OCI-LY3 (cell line): ENCODE measurements around the gene LARGE1.

Source experiments
- H2AFZ ChIP-seq: fragments of 200-600, 300-600 bp; shearing (Covaris generic); 2 replicates; pipeline ENCODE4 v1.6.0; 2014; ENCODE audit warnings: antibody characterized with exemption, low read depth, low read length
- H3K27ac ChIP-seq: fragments of 200-600, 300-600 bp; sonication (generic); 2 replicates; pipeline ENCODE4 v1.5.1; 2014; ENCODE audit warnings: mild to moderate bottlenecking, low read length, moderate library complexity, mixed read lengths
- H3K27me3 ChIP-seq: fragments of 200-600, 300-600 bp; sonication (generic); 2 replicates; pipeline ENCODE4 v1.6.1; 2014; ENCODE audit warnings: low read depth, low read length, mixed read lengths
- H3K36me3 ChIP-seq: fragments of 200-600, 300-600 bp; sonication (generic); replicated peaks from 2 replicates; pipeline ENCODE3; 2014; ENCODE audit warnings: low read depth, low read length, mixed read lengths
- H3K4me1 ChIP-seq: fragments of 300-600, 200-600 bp; sonication (generic); 2 replicates; pipeline ENCODE4 v1.6.1; 2014; ENCODE audit warnings: low read length, mixed read lengths
- H3K4me2 ChIP-seq: fragments of 200-600, 300-600 bp; sonication (generic); 2 replicates; pipeline ENCODE4 v1.6.1; 2014; ENCODE audit warnings: low read length, mixed read lengths
- H3K4me3 ChIP-seq: fragments of 300-600, 200-600 bp; sonication (generic); 2 replicates; pipeline ENCODE4 v1.5.1; 2014; ENCODE audit warnings: antibody characterized with exemption, mild to moderate bottlenecking, low read length, moderate library complexity
- H3K79me2 ChIP-seq: fragments of 300-600, 200-600 bp; shearing (Covaris generic); 2 replicates; pipeline ENCODE4 v1.6.1; 2014; ENCODE audit warnings: mild to moderate bottlenecking, low read length, mixed read lengths
- H3K9ac ChIP-seq: fragments of 300-600, 200-600 bp; shearing (Covaris generic); 2 replicates; pipeline ENCODE4 v1.6.0; 2014; ENCODE audit warnings: mild to moderate bottlenecking, low read length, moderate library complexity
- H3K9me3 ChIP-seq: fragments of 200-600, 300-600 bp; shearing (Covaris generic); 2 replicates; pipeline ENCODE4 v1.6.1; 2014; ENCODE audit warnings: low read length, mixed read lengths; ENCODE audit not compliant: insufficient read depth
- H4K20me1 ChIP-seq: fragments of 200-600, 300-600 bp; sonication (generic); 2 replicates; pipeline ENCODE4 v1.6.1; 2016; ENCODE audit warnings: low read length, mixed read lengths; ENCODE audit not compliant: insufficient read depth
- EZH2phosphoT487 ChIP-seq: fragments of 200-600 bp; shearing (Covaris generic); IDR thresholded peaks from 2 replicates; pipeline ENCODE4 v1.6.1; 2018; ENCODE audit warnings: antibody characterized with exemption, mixed run types, low read depth
- TF ChIP-seq, protein P1 (sequence below): fragments of 200-600, 300-600 bp; sonication (generic); IDR thresholded peaks from 2 replicates; pipeline ENCODE4 v1.5.1; 2014; ENCODE audit warnings: antibody characterized with exemption, low read length, low read depth

The LARGE1 gene

DNA sequence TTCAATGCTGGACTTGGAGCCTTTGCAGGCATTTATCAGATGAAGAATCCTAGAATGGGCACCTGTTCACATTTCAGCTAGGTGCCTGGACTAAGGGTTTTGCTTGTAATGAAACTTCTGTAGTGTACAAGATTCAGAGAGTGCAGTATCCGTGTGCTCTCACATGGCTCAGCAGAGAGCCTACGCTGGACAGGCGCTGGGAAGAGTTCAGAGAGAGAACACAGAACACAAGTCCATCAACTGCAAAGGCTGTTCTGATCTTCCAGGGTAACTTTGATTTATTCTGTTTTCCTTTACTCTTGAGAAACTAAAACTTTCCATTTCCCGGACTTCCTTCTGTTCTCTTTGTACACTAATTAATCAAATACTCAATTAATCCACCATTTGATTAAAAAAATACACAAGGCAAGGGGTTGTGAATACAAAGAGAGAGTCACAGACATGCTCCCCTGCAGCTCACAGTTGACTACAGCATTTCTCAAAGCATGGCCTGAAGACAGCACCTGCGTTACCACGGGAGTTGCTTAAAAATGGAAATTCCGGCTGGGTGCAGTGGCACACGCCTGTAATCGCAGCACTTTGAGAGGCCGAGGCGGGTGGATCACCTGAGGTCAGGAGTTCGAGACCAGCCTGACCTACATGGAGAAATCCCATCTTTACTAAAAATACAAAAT lies 393.7 kb downstream of the LARGE1 start:
- TF ChIP-seq EZH2phosphoT487: no peak
- TF ChIP-seq, protein P1, sequence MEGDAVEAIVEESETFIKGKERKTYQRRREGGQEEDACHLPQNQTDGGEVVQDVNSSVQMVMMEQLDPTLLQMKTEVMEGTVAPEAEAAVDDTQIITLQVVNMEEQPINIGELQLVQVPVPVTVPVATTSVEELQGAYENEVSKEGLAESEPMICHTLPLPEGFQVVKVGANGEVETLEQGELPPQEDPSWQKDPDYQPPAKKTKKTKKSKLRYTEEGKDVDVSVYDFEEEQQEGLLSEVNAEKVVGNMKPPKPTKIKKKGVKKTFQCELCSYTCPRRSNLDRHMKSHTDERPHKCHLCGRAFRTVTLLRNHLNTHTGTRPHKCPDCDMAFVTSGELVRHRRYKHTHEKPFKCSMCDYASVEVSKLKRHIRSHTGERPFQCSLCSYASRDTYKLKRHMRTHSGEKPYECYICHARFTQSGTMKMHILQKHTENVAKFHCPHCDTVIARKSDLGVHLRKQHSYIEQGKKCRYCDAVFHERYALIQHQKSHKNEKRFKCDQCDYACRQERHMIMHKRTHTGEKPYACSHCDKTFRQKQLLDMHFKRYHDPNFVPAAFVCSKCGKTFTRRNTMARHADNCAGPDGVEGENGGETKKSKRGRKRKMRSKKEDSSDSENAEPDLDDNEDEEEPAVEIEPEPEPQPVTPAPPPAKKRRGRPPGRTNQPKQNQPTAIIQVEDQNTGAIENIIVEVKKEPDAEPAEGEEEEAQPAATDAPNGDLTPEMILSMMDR: no peak

DNA sequence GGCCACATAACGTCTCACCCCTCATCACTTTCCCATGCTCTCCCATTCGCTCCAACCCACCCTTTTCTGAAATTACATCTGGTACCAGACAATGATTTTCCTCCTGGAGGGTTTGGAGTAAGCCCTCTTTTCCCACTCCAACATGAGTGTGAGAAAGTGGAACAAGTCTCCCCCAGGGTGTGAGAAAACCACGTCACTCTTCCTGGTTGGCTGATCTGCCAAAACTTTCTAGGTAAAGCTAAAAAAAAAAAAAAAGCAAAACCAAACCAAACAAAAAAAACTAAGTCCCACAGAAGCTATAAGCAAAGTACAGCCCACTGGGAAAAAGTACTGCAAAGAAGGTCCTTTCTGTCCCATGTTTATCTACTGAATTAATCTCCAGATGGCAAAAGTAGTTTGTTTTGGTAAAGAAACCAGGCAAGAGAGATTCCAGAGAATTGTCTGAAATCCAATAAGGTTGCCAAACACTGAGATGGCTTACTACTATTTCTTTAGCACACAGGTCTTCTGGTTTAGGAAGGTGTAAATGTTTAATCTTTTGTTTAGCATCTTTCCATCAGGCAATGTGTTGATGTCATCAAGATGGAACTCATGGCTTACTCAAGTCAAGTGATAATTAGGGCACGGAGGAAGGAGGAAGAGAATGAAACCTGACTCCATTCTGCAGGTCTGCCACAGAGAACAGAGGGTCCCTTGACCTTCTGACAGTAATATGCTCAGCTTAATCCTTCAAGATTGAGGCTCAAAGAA lies 395.6 kb downstream of the LARGE1 start:
- TF ChIP-seq, protein P1: no peak
- TF ChIP-seq EZH2phosphoT487: no peak
- Histone ChIP-seq H3K79me2 (no peaks in the 10 kb centered on the region), H3K4me1 (peaks cover 10% of the 10 kb centered on the region), H4K20me1 (peaks cover 4% of the 10 kb centered on the region; the same call in 1 of the 2 replicates), H2AFZ (no peak overlapping the region), H3K27me3 (no peaks in the 10 kb centered on the region), H3K9me3 (peaks cover 4% of the 10 kb centered on the region), H3K27ac (no peak overlapping the region), H3K9ac (no peak overlapping the region), H3K4me2 (no peak overlapping the region), H3K36me3 (peaks cover 12% of the 10 kb centered on the region), H3K4me3 (no peak overlapping the region)

More for the DNA sequence above, 393.7 kb downstream of the LARGE1 start:
- H3K4me3 ChIP-seq: no peak overlapping the region
- H3K36me3 ChIP-seq: peaks cover under 1% of the 10 kb centered on the region
- no peaks in the 10 kb centered on the region for H3K79me2 ChIP-seq
- no peaks in the 10 kb centered on the region for H3K9me3 ChIP-seq
- no peaks in the 10 kb centered on the region for H3K27me3 ChIP-seq
- H2AFZ ChIP-seq: no peak overlapping the region
- peaks cover 4% of the 10 kb centered on the region; the same call in 1 of the 2 replicates for H4K20me1 ChIP-seq
- no peak overlapping the region for H3K9ac ChIP-seq
- no peak overlapping the region for H3K4me2 ChIP-seq
- H3K27ac ChIP-seq: no peak overlapping the region
- no peaks in the 10 kb centered on the region for H3K4me1 ChIP-seq

- Histone ChIP-seq H3K79me2 (no peaks in the 10 kb centered on the region), H3K27ac (no peak overlapping the region), H3K9ac (no peak overlapping the region), H3K9me3 (peaks cover 4% of the 10 kb centered on the region), H3K4me1 (peaks cover 17% of the 10 kb centered on the region), H3K4me2 (no peak overlapping the region), H3K4me3 (no peak overlapping the region), H2AFZ (no peak overlapping the region), H3K36me3 (peaks cover 12% of the 10 kb centered on the region), H4K20me1 (no peaks in the 10 kb centered on the region; the same call in 1 of the 2 replicates), H3K27me3 (no peaks in the 10 kb centered on the region)
- TF ChIP-seq, protein P1: no peak
- no peak for TF ChIP-seq EZH2phosphoT487
Measured at GRCh38 chr22:33521879-33522665, 398.2 kb downstream of the LARGE1 start.
